Neural cell (in vitro differentiated cells): ENCODE data around the gene HELZ2. TPM values are rescaled to one million over a fixed set of nuclear protein-coding genes. Genes with fewer than 3 reads are reported as not detected.

ENCODE experiments used
- H2AFZ ChIP-seq: fragments of 200-600, 300-800 bp; sonication (generic), shearing (Covaris generic); 2 replicates; pipeline ENCODE4 v1.6.0; 2014; ENCODE audit warnings: low read depth, mild to moderate bottlenecking, antibody characterized with exemption, low read length, moderate library complexity
- H3F3A ChIP-seq: fragments of 200-600 bp; shearing (Covaris generic); 2 replicates; pipeline ENCODE4 v1.6.1; 2016; ENCODE audit warnings: mild to moderate bottlenecking, moderate library complexity, mixed read lengths, antibody characterized with exemption, low read length; ENCODE audit not compliant: insufficient read depth, poor library complexity, severe bottlenecking
- H3K27ac ChIP-seq: fragments of 200-600, 300-800 bp; sonication (generic), shearing (Covaris generic); 2 replicates; pipeline ENCODE4 v1.5.1; 2014; ENCODE audit warnings: mild to moderate bottlenecking, low read length, moderate library complexity
- H3K27me3 ChIP-seq: fragments of 300-800, 200-600 bp; sonication (generic), shearing (Covaris generic); 2 replicates; pipeline ENCODE4 v1.6.0; 2014; ENCODE audit warnings: mild to moderate bottlenecking, low read depth, low read length, moderate library complexity; ENCODE audit not compliant: insufficient read depth
- H3K36me3 ChIP-seq: fragments of 300-800, 200-600 bp; sonication (generic), shearing (Covaris generic); 2 replicates; pipeline ENCODE4 v1.5.1; 2014; ENCODE audit warnings: mild to moderate bottlenecking, antibody characterized with exemption, low read length, moderate library complexity; ENCODE audit not compliant: insufficient read depth
- H3K4me2 ChIP-seq: fragments of 300-800, 200-600 bp; sonication (generic), shearing (Covaris generic); 2 replicates; pipeline ENCODE4 v1.6.0; 2014; ENCODE audit warnings: mild to moderate bottlenecking, low read length
- H3K4me3 ChIP-seq: fragments of 300-800, 200-600 bp; sonication (generic), shearing (Covaris generic); 2 replicates; pipeline ENCODE4 v1.5.1; 2014; ENCODE audit warnings: mild to moderate bottlenecking, low read length, moderate library complexity
- H3K79me2 ChIP-seq: fragments of 200-600 bp; shearing (Covaris generic); replicated peaks from 2 replicates; pipeline ENCODE4 v1.6.0; 2014; ENCODE audit warnings: mild to moderate bottlenecking, low read length, moderate library complexity; ENCODE audit not compliant: insufficient read depth
- H3K9ac ChIP-seq: fragments of 300-800, 200-600 bp; sonication (generic), shearing (Covaris generic); 2 replicates; pipeline ENCODE4 v1.6.1; 2016; ENCODE audit warnings: mild to moderate bottlenecking, low read length, mixed read lengths
- H3K9me2 ChIP-seq: fragments of 200-600 bp; shearing (Covaris generic); 2 replicates; pipeline ENCODE4 v1.6.1; 2016; ENCODE audit warnings: mild to moderate bottlenecking, low read length, mixed read lengths; ENCODE audit not compliant: insufficient read depth
- H3K9me3 ChIP-seq: fragments of 200-600, 300-800 bp; sonication (generic), shearing (Covaris generic); 2 replicates; pipeline ENCODE4 v1.6.1; 2016; ENCODE audit warnings: mild to moderate bottlenecking, mixed run types, low read length, moderate library complexity, mixed read lengths
- H4K20me1 ChIP-seq: fragments of 200-600 bp; shearing (Covaris generic); 2 replicates; pipeline ENCODE4 v1.6.1; 2016; ENCODE audit warnings: mild to moderate bottlenecking, mixed run types; ENCODE audit not compliant: insufficient read depth
- CTCF ChIP-seq: fragments of 450-650 bp; IDR thresholded peaks from 2 replicates; pipeline ENCODE4 v1.5.1; 2014; ENCODE audit warnings: antibody characterized with exemption, mild to moderate bottlenecking, moderate library complexity; ENCODE audit not compliant: poor library complexity, severe bottlenecking
- EP300 ChIP-seq: fragments of 450-650 bp; conservative IDR thresholded peaks from 2 replicates; pipeline ENCODE4 v1.6.1; 2014; ENCODE audit warnings: antibody characterized with exemption, mild to moderate bottlenecking, moderate library complexity; ENCODE audit not compliant: poor library complexity, severe bottlenecking
- EZH2 ChIP-seq: fragments of 200-600, 300-800 bp; shearing (Covaris generic), sonication (generic); IDR thresholded peaks from 2 replicates; pipeline ENCODE4 v1.6.1; 2014; ENCODE audit warnings: antibody characterized with exemption, low read length, borderline replicate concordance, mild to moderate bottlenecking; ENCODE audit not compliant: insufficient read depth, poor library complexity, severe bottlenecking
- MXI1 ChIP-seq: fragments of 450-650 bp; conservative IDR thresholded peaks from 2 replicates; pipeline ENCODE4 v1.6.1; 2014; ENCODE audit warnings: antibody characterized with exemption, mild to moderate bottlenecking; ENCODE audit not compliant: poor library complexity, severe bottlenecking
- POLR2AphosphoS5 ChIP-seq: IDR thresholded peaks from 2 replicates; pipeline ENCODE4 v1.6.1; 2012
- RAD21 ChIP-seq: fragments of 450-650 bp; conservative IDR thresholded peaks from 2 replicates; pipeline ENCODE4 v1.6.1; 2014; ENCODE audit warnings: antibody characterized with exemption, mild to moderate bottlenecking, moderate library complexity
- REST ChIP-seq: IDR thresholded peaks from 2 replicates; pipeline ENCODE4 v1.6.1; 2012; ENCODE audit warnings: borderline replicate concordance
- SMC3 ChIP-seq: fragments of 450-650 bp; conservative IDR thresholded peaks from 2 replicates; pipeline ENCODE4 v1.6.1; 2014; ENCODE audit warnings: antibody characterized with exemption, mild to moderate bottlenecking, moderate library complexity; ENCODE audit not compliant: poor library complexity
- TAF1 ChIP-seq: IDR thresholded peaks from 2 replicates; pipeline ENCODE4 v1.6.1; 2012; ENCODE audit warnings: low read depth
- polyA plus RNA-seq: library from polyadenylated mRNA; depleted of rRNA; stranded (reverse); fragments of >200 nt; gene quantifications from 2 replicates; pipeline ENCODE4 v1.2.3, GENCODE V29; 2014

Gene HELZ2
- polyA plus RNA-seq, 1 donor from 2014 or later = 1.3 TPM

- H3K4me3 ChIP-seq = no peak overlapping the region
- no peaks in the 10 kb centered on the region for H4K20me1 ChIP-seq
- no peaks in the 10 kb centered on the region for H3K36me3 ChIP-seq
- no peak overlapping the region for H2AFZ ChIP-seq
- no peak overlapping the region for H3K4me2 ChIP-seq
- H3K79me2 ChIP-seq = no peaks in the 10 kb centered on the region
- H3K9me3 ChIP-seq = no peaks in the 10 kb centered on the region
- H3F3A ChIP-seq = no peaks in the 10 kb centered on the region
- no peaks in the 10 kb centered on the region for H3K9me2 ChIP-seq
- H3K27me3 ChIP-seq = no peaks in the 10 kb centered on the region
- TF ChIP-seq EZH2 (no peak), RAD21 (no peak), TAF1 (no peak), REST (no peak), POLR2AphosphoS5 (no peak), CTCF (no peak)
- no peak overlapping the region for H3K27ac ChIP-seq
- no peak overlapping the region for H3K9ac ChIP-seq
These were observed 5.7 kb downstream of the HELZ2 start for GRCh38 chr20:63568170-63568981.

GRCh38 chr20:63567386-63568169 lies 6.5 kb downstream of the HELZ2 start:
- H3K27ac ChIP-seq = no peak overlapping the region
- TF ChIP-seq EZH2 (no peak), RAD21 (no peak), CTCF (no peak), MXI1 (no peak), EP300 (no peak), REST (no peak), SMC3 (no peak), POLR2AphosphoS5 (no peak)
- no peaks in the 10 kb centered on the region for H3K9me3 ChIP-seq
- H4K20me1 ChIP-seq = no peaks in the 10 kb centered on the region
- H3K27me3 ChIP-seq = no peaks in the 10 kb centered on the region
- H3K9ac ChIP-seq = no peak overlapping the region
- H3K9me2 ChIP-seq = no peaks in the 10 kb centered on the region
- no peaks in the 10 kb centered on the region for H3F3A ChIP-seq
- no peak overlapping the region for H3K4me3 ChIP-seq
- no peak overlapping the region for H2AFZ ChIP-seq
- H3K36me3 ChIP-seq = no peaks in the 10 kb centered on the region
- no peaks in the 10 kb centered on the region for H3K79me2 ChIP-seq
- H3K4me2 ChIP-seq = no peak overlapping the region
